ENCODE results near the gene ZDHHC11.
"Not testable (repeated sequence)": the region's sequence is repeated elsewhere in the genome, so short reads cannot be mapped to it uniquely, and the experiment has no call there.

ZDHHC11 gene

DNA sequence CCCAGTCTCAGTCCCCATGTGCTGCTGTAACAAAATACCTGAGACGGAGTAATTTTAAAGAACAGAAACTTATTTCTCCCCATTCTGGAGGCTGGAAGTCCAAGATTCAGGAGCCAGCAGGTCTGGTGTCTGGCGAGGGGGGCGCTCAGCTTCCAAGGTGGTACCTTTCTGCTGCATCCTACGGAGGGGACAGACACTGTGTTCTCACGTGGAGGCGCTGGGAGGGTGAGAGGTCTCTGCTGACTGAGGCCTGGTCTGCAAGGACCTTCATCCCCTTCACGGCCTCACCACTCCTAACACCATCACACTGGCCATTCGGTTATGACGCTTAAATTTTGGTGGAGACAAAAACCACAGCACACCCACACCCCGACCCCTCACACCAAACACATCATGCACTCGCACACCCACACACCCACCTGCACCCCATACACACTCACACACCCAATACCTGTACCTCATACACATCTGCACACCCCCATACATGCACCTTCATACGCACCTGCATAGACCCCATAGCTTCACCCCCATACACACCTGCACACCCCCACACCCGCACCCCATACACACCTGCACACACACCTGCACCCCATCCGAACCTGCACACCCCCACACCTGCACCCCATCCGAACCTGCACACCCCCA, 9.8 kb upstream of the ZDHHC11 start:
- no peak overlapping the region for H2AFZ ChIP-seq (ENCODE audit: low read depth, low read length)
- H3K4me1 ChIP-seq (ENCODE audit: insufficient read depth, low read length): peaks cover 10% of the 10 kb centered on the region
- H3K27me3 ChIP-seq (ENCODE audit: insufficient read depth, low read length): no peaks in the 10 kb centered on the region
- no peak overlapping the region for H3K4me3 ChIP-seq (ENCODE audit: low read length)
- H3K36me3 ChIP-seq (ENCODE audit: insufficient read depth, low read length): peaks cover 36% of the 10 kb centered on the region
- H3K9me3 ChIP-seq (ENCODE audit: low read length): no peaks in the 10 kb centered on the region

- Histone ChIP-seq H3K36me3 (ENCODE audit: insufficient read depth, low read length) (peaks cover 28% of the 10 kb centered on the region), H2AFZ (ENCODE audit: low read depth, low read length) (no peak overlapping the region), H3K4me3 (ENCODE audit: low read length) (no peak overlapping the region), H3K4me1 (ENCODE audit: insufficient read depth, low read length) (peaks cover 10% of the 10 kb centered on the region), H3K27me3 (ENCODE audit: insufficient read depth, low read length) (no peaks in the 10 kb centered on the region), H3K9me3 (ENCODE audit: low read length) (no peaks in the 10 kb centered on the region)
Observed at GRCh38 chr5:859798-860296, 9.1 kb upstream of the ZDHHC11 start.

DNA sequence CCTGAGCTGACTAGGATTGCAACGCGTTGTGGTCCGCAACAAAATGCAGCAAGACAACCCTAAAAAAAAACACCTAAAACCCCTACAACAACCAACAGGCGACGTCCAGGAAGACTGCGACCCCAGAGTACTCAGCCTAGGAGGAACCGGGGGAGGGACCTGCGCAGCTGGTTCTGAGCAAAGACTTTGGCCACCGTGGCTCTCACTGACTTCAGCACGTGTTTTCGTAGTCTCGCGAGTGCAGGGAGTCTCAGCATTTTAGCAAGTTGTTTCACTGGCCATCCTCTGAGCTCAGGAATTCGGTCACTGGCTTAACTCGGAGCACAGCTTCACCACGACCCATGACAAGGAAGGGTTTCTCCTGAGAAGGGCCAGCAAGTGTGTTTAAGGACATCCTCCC, 8.6 kb upstream of the ZDHHC11 start:
- H3K4me1 ChIP-seq (ENCODE audit: insufficient read depth, low read length): peaks cover 10% of the 10 kb centered on the region

DNA sequence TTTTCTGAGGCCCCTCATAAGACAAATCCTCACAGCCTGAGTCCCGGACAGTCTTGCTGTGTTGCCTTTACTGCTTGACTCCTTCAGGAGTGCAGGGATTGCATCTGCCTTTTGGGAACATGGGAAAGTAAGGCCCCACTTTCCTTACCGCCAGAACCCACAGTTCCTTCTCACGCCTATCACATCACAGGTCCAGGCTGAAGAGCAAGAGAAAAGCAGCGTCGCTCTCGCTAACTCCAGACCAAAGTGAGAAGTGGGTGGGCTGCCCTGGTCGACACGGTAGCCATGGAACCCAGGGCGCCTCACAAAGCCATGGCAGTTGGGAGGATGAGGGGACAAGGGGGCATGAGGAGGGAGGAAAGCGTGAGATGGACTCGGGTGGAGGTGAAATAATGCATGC, 7.9 kb upstream of the ZDHHC11 start:
- Histone ChIP-seq H3K4me3 (ENCODE audit: low read length) (no peak overlapping the region), H2AFZ (ENCODE audit: low read depth, low read length) (no peak overlapping the region), H3K36me3 (ENCODE audit: insufficient read depth, low read length) (peaks cover 19% of the 10 kb centered on the region), H3K4me1 (ENCODE audit: insufficient read depth, low read length) (peaks cover 10% of the 10 kb centered on the region), H3K9me3 (ENCODE audit: low read length) (no peaks in the 10 kb centered on the region), H3K27me3 (ENCODE audit: insufficient read depth, low read length) (no peaks in the 10 kb centered on the region)

More for the DNA sequence above, 8.6 kb upstream of the ZDHHC11 start:
- no peak overlapping the region for H3K4me3 ChIP-seq (ENCODE audit: low read length)
- no peak overlapping the region for H2AFZ ChIP-seq (ENCODE audit: low read depth, low read length)
- H3K27me3 ChIP-seq (ENCODE audit: insufficient read depth, low read length): no peaks in the 10 kb centered on the region
- H3K36me3 ChIP-seq (ENCODE audit: insufficient read depth, low read length): peaks cover 23% of the 10 kb centered on the region
- H3K9me3 ChIP-seq (ENCODE audit: low read length): no peaks in the 10 kb centered on the region

DNA sequence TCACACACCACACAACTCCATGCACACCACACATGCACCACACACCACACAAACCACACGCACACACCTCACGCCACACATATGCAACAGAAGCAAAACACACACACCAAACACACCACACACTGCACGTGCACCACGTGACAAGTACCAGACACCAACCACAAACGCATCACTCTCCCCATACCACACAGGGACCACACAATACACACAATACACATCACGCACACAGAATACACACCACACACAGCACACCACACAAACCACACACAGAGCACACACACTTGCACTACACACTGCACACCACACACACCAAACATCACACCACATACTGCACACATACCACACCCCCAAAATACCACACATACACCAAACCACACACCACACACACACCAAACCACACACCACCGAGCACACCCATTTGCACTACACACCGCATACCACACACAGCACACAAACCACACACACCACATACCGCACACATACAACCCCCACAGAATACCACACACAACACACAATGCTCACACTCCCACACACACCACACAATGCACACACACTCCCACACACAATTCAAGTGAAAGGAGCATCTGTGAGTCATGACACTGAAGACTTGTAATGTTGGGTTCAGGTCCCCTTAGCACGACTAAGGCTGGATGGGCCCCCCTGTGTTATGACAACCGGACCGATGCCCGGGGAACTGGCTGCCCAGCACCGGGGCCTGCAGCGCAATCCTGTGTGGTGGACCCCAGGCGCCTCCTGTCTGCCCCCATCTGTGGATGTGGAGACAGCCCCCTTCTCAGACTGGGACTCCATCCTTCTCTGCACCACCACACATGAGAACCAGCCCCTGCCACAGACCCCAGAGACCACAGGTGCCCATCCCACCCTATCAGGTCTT, 6.0 kb upstream of the ZDHHC11 start:
- H3K27me3 ChIP-seq (ENCODE audit: insufficient read depth, low read length): no peaks in the 10 kb centered on the region
- H2AFZ ChIP-seq (ENCODE audit: low read depth, low read length): no peak overlapping the region
- no peak overlapping the region for H3K4me3 ChIP-seq (ENCODE audit: low read length)
- no peaks in the 10 kb centered on the region for H3K9me3 ChIP-seq (ENCODE audit: low read length)
- peaks cover 3% of the 10 kb centered on the region for H3K36me3 ChIP-seq (ENCODE audit: insufficient read depth, low read length)
- H3K4me1 ChIP-seq (ENCODE audit: insufficient read depth, low read length): peaks cover 10% of the 10 kb centered on the region

- no peaks in the 10 kb centered on the region for H3K36me3 ChIP-seq (ENCODE audit: insufficient read depth, low read length)
- no peak overlapping the region for H3K4me3 ChIP-seq (ENCODE audit: low read length)
- H2AFZ ChIP-seq (ENCODE audit: low read depth, low read length): no peak overlapping the region
- H3K27me3 ChIP-seq (ENCODE audit: insufficient read depth, low read length): no peaks in the 10 kb centered on the region
- peaks cover 12% of the 10 kb centered on the region for H3K4me1 ChIP-seq (ENCODE audit: insufficient read depth, low read length)
- H3K9me3 ChIP-seq (ENCODE audit: low read length): no peaks in the 10 kb centered on the region
Observed at GRCh38 chr5:855771-856530, 5.2 kb upstream of the ZDHHC11 start.

DNA sequence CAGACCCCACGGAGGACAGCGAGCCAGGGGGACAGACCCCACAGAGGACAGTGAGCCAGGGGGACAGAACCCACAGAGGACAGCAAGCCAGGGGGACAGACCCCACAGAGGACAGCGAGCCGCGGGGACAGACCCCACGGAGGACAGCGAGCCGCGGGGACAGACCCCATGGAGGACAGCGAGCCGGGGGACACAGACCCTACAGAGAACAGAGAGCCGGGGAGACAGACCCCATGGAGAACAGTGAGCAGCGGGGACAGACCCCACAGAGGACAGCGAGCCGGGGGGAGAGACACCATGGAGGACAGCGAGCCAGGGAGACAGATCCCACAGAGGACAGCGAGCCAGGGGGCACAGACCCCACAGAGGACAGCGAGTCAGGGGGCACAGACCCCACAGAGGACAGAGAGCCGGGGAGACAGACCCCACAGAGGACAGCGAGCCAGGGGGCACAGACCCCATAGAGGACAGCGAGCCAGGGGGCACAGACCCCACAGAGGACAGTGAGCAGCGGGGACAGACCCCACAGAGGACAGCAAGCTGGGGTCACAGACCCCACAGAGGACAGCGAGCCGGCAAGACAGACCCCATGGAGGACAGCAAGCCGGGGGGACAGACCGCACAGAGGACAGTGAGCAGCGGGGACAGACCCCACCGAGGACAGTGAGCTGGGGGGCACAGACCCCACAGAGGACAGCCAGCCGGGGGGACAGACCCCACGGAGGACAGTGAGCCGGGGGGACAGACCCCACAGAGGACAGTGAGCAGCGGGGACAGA, 4.4 kb upstream of the ZDHHC11 start:
- H3K27me3 ChIP-seq (ENCODE audit: insufficient read depth, low read length): no peaks in the 10 kb centered on the region
- H2AFZ ChIP-seq (ENCODE audit: low read depth, low read length): no peak overlapping the region
- H3K4me1 ChIP-seq (ENCODE audit: insufficient read depth, low read length): peaks cover 20% of the 10 kb centered on the region
- no peak overlapping the region for H3K4me3 ChIP-seq (ENCODE audit: low read length)
- H3K36me3 ChIP-seq (ENCODE audit: insufficient read depth, low read length): no peaks in the 10 kb centered on the region
- no peaks in the 10 kb centered on the region for H3K9me3 ChIP-seq (ENCODE audit: low read length)

DNA sequence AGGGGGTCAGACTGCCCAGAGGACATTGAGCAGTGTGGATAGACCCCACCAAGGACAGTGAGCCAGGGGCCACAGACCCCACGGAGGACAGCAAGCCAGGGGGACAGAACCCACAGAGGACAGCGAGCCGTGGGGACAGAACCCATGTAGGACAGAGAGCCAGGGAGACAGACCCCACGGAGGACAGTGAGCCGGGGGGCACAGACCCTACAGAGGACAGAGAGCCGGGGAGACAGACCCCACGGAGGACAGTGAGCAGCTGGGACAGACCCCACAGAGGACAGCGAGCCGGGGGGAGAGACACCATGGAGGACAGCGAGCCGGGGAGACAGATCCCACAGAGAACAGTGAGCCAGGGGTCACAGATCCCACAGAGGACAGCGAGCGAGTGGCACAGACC, 3.4 kb upstream of the ZDHHC11 start:
- Histone ChIP-seq H2AFZ (ENCODE audit: low read depth, low read length) (no peak overlapping the region), H3K27me3 (ENCODE audit: insufficient read depth, low read length) (no peaks in the 10 kb centered on the region), H3K4me1 (ENCODE audit: insufficient read depth, low read length) (peaks cover 26% of the 10 kb centered on the region), H3K4me3 (ENCODE audit: low read length) (no peak overlapping the region), H3K36me3 (ENCODE audit: insufficient read depth, low read length) (no peaks in the 10 kb centered on the region), H3K9me3 (ENCODE audit: low read length) (no peaks in the 10 kb centered on the region)

- H3K4me3 ChIP-seq (ENCODE audit: low read length); H2AFZ ChIP-seq (ENCODE audit: low read depth, low read length); H3K27me3 ChIP-seq (ENCODE audit: insufficient read depth, low read length); H3K36me3 ChIP-seq (ENCODE audit: insufficient read depth, low read length); H3K9me3 ChIP-seq (ENCODE audit: low read length): not testable (repeated sequence)
- peaks cover 23% of the 10 kb centered on the region for H3K4me1 ChIP-seq (ENCODE audit: insufficient read depth, low read length)
Observed at GRCh38 chr5:853416-854090, 2.8 kb upstream of the ZDHHC11 start.

- H3K36me3 ChIP-seq (ENCODE audit: insufficient read depth, low read length): no peaks in the 10 kb centered on the region
- H3K9me3 ChIP-seq (ENCODE audit: low read length): no peaks in the 10 kb centered on the region
- H3K4me1 ChIP-seq (ENCODE audit: insufficient read depth, low read length): peaks cover 23% of the 10 kb centered on the region
- H3K4me3 ChIP-seq (ENCODE audit: low read length): no peak overlapping the region
- H3K27me3 ChIP-seq (ENCODE audit: insufficient read depth, low read length): no peaks in the 10 kb centered on the region
- no peak overlapping the region for H2AFZ ChIP-seq (ENCODE audit: low read depth, low read length)
Observed at GRCh38 chr5:852431-853401, 1.9 kb upstream of the ZDHHC11 start.

DNA sequence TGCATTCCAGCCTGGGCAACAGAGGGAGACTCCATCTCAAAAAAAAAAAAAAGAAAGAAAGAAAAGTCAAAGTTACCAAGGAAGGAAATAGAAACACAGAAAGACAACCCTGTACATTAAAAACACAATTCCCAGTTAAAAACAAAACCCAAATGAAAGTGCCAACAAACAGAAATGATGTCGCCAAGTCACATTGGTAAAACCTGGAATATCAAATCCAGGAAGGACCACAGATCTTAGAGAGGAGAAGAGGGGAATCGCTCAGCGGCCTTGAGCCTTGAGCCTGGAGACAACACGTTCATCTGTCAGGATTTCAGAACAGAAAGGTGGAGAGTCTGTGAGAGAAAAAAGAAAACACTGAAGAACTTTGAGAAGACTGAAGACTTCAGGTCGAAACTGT, 1.2 kb upstream of the ZDHHC11 start:
- no peak overlapping the region for H3K4me3 ChIP-seq (ENCODE audit: low read length)
- H3K9me3 ChIP-seq (ENCODE audit: low read length): no peaks in the 10 kb centered on the region
- no peaks in the 10 kb centered on the region for H3K27me3 ChIP-seq (ENCODE audit: insufficient read depth, low read length)
- H3K4me1 ChIP-seq (ENCODE audit: insufficient read depth, low read length): peaks cover 23% of the 10 kb centered on the region
- H3K36me3 ChIP-seq (ENCODE audit: insufficient read depth, low read length): no peaks in the 10 kb centered on the region
- no peak overlapping the region for H2AFZ ChIP-seq (ENCODE audit: low read depth, low read length)
